Ascending aorta (tissue), 2 donors: Measurements from ENCODE around the gene PIP5K1B. TPM values are rescaled to one million over a fixed set of nuclear protein-coding genes. Genes with fewer than 3 reads are reported as not detected.
A peak's percentile ranks its signal among the peaks of the same experiment; 100 is the strongest.

Experiments used
- DNase-seq, 2 donors: peaks; one replicate each; pipeline ENCODE4 v3.0.0-alpha.2; 2019; ENCODE audit warnings: low spot score in 2 of 2
- H3K27ac ChIP-seq, 2 donors: fragments of 200-600 bp; sonication (generic); one replicate each; pipeline ENCODE4 v1.5.1; 2016 to 2017; ENCODE audit warnings: mild to moderate bottlenecking in 1 of 2
- H3K27me3 ChIP-seq: fragments of 200-600 bp; sonication (generic); one replicate; pipeline ENCODE4 v1.5.1; 2017
- H3K36me3 ChIP-seq, 2 donors: fragments of 200-600 bp; sonication (generic); one replicate each; pipeline ENCODE4 v1.5.1; 2016
- H3K4me1 ChIP-seq, 2 donors: fragments of 200-600 bp; sonication (generic); one replicate each; pipeline ENCODE4 v1.5.1; 2016 to 2017; ENCODE audit warnings: mild to moderate bottlenecking in 1 of 2
- H3K4me3 ChIP-seq, 2 donors: fragments of 200-600 bp; sonication (generic); one replicate each; pipeline ENCODE4 v1.5.1; 2016 to 2017; ENCODE audit warnings: mild to moderate bottlenecking in 1 of 2
- H3K9me3 ChIP-seq, 2 donors: fragments of 200-600 bp; sonication (generic); one replicate each; pipeline ENCODE4 v1.5.1; 2016
- CTCF ChIP-seq, 3 experiments: fragments of 200-600 bp in 2 of 3; fragments of 450-650 bp in 1 of 3; sonication (generic) in 2 of 3; IDR thresholded peaks; one replicate each; pipeline ENCODE4 v1.5.1; 2016 to 2019; ENCODE audit warnings: antibody characterized with exemption in 3 of 3, mild to moderate bottlenecking in 1 of 3, moderate library complexity in 1 of 3
- intact Hi-C: fragments of 100-400 bp; cut with DNase I; formaldehyde crosslinking; loops from one replicate; pipeline ENCODE4 v1.15.1; 2023
- total RNA-seq: library from RNA; depleted of rRNA; stranded (reverse); fragments of >200 nt; gene quantifications from one replicate; pipeline ENCODE4 v1.1.0, GENCODE V29; 2016

The PIP5K1B gene
- total RNA-seq, 1 donor from 2014 or later, result 0.85 TPM

- H3K4me1 ChIP-seq, result no peaks in the 10 kb centered on the region
- H3K4me3 ChIP-seq, result no peak overlapping the region
- intact Hi-C loops, result loop anchor here (10.0 kb wide), 1 partner anchor 118 kb away; no protein-coding TSS in a partner anchor
- no peaks in the 10 kb centered on the region for H3K27me3 ChIP-seq
- H3K27ac ChIP-seq, result no peak overlapping the region
- no peaks in the 10 kb centered on the region for H3K9me3 ChIP-seq
- H3K36me3 ChIP-seq, result no peaks in the 10 kb centered on the region
- no peak for TF ChIP-seq CTCF (IDR thresholded peaks at IDR 0.05)
- no peak for DNase-seq
Measured at GRCh38 chr9:68877219-68877618, 172.2 kb downstream of the PIP5K1B start.

- Histone ChIP-seq H3K27me3 (no peaks in the 10 kb centered on the region), H3K9me3 (no peaks in the 10 kb centered on the region), H3K4me3 (no peak overlapping the region), H3K36me3 (no peaks in the 10 kb centered on the region), H3K4me1 (no peaks in the 10 kb centered on the region), H3K27ac (no peak overlapping the region)
- TF ChIP-seq CTCF (IDR thresholded peaks at IDR 0.05), result no peak
- DNase-seq, result no peak
- intact Hi-C loops, result loop anchor here (10.0 kb wide), 1 partner anchor 116 kb away; no protein-coding TSS in a partner anchor
Measured at GRCh38 chr9:68878450-68878849, 173.4 kb downstream of the PIP5K1B start.

GRCh38 chr9:68883224-68883623, 178.2 kb downstream of the PIP5K1B start:
- Histone ChIP-seq H3K4me3 (no peak overlapping the region), H3K27ac (no peak overlapping the region), H3K27me3 (no peaks in the 10 kb centered on the region), H3K9me3 (no peaks in the 10 kb centered on the region), H3K36me3 (no peaks in the 10 kb centered on the region), H3K4me1 (no peaks in the 10 kb centered on the region)
- no peak for DNase-seq
- no peak for TF ChIP-seq CTCF (IDR thresholded peaks at IDR 0.05)
- intact Hi-C loops, result no loop called here

- intact Hi-C loops, result no loop called here
- no peak for TF ChIP-seq CTCF (IDR thresholded peaks at IDR 0.05)
- Histone ChIP-seq H3K36me3 (no peaks in the 10 kb centered on the region), H3K27me3 (no peaks in the 10 kb centered on the region), H3K4me3 (no peak overlapping the region), H3K4me1 (no peaks in the 10 kb centered on the region), H3K9me3 (no peaks in the 10 kb centered on the region), H3K27ac (no peak overlapping the region)
- DNase-seq, result no peak
Measured at GRCh38 chr9:68887232-68887631, 182.2 kb downstream of the PIP5K1B start.

- Histone ChIP-seq H3K4me1 (peaks cover 0 to 3% of the 10 kb centered on the region in 2 donors), H3K27me3 (no peaks in the 10 kb centered on the region), H3K27ac (no peak overlapping the region), H3K36me3 (no peaks in the 10 kb centered on the region), H3K4me3 (peak overlapping the region; percentile 13 to 41), H3K9me3 (no peaks in the 10 kb centered on the region)
- intact Hi-C loops, result no loop called here
- no peak for DNase-seq
- no peak for TF ChIP-seq CTCF (IDR thresholded peaks at IDR 0.05)
Measured at GRCh38 chr9:68894502-68894901, 189.5 kb downstream of the PIP5K1B start.
